K562 (cell line): ENCODE measurements around the gene AKT2. TPM values are rescaled to one million over a fixed set of nuclear protein-coding genes. Genes with fewer than 3 reads are reported as not detected.

ENCODE experiments used
- ATAC-seq: fragments of 200-7000 bp; cut with Tn5 transposase; 3 replicates; pipeline ENCODE4 v1.9.1; 2020; ENCODE audit warnings: moderate library complexity
- BruUV-seq: library from RNA; stranded (reverse); fragments of 400-500 nt; replicated peaks from 2 replicates; lab custom pipeline; 2021; lab: Mats Ljungman, UMichigan
- CTCF ChIA-PET: fragments of 300-600 bp; formaldehyde crosslinking; extraction: SDS; loops from one replicate; lab custom pipeline; 2021; ENCODE audit warnings: low intra/inter-chr PET ratio; lab: Yijun Ruan, JAX
- POLR2A ChIA-PET: fragments of 300-600, 350-650 bp; sonication (Branson Sonifier 250); formaldehyde crosslinking; extraction: SDS; loops from one replicate; lab custom pipeline; 2021; ENCODE audit warnings: antibody characterized with exemption, inconsistent platforms; lab: Yijun Ruan, JAX
- DNase-seq, 4 experiments: peaks; one replicate each; pipeline versions ENCODE4 v3.0.0 to v3.0.0-alpha.2; 2011 to 2018; ENCODE audit warnings: low spot score in 3 of 4, mixed read lengths in 3 of 4; ENCODE audit errors: extremely low read depth in 1 of 4
- FAIRE-seq: peaks from 2 replicates; lab custom pipeline; 2011; peaks lifted over from hg19 to GRCh38; lab: Jason Lieb, UNC
- H2AFZ ChIP-seq: 2 replicates; pipeline ENCODE4 v1.6.0; 2011; ENCODE audit warnings: low read depth, low read length, control low read depth, inconsistent platforms
- H3K27ac ChIP-seq: fragments of 200-600 bp; 3 replicates; pipeline ENCODE4 v1.8.0; 2011; ENCODE audit warnings: low read depth, mild to moderate bottlenecking, control low read depth, inconsistent platforms, low read length, moderate library complexity, mixed read lengths; ENCODE audit errors: extremely low read depth
- H3K27me3 ChIP-seq, 2 experiments: fragments of 300-600 bp in 1 of 2; 2 replicates in 1 of 2; 3 replicates in 1 of 2; pipeline versions ENCODE4 v1.6.0 to v1.8.0; 2011; ENCODE audit warnings: inconsistent platforms in 2 of 2, low read length in 2 of 2, mild to moderate bottlenecking in 1 of 2, mixed read lengths in 1 of 2, moderate library complexity in 1 of 2; ENCODE audit not compliant: control insufficient read depth in 2 of 2, insufficient read depth in 2 of 2
- H3K36me3 ChIP-seq: fragments of 300-600 bp; 3 replicates; pipeline ENCODE4 v1.8.0; 2011; ENCODE audit warnings: mild to moderate bottlenecking, low read length, inconsistent platforms; ENCODE audit not compliant: control insufficient read depth, insufficient read depth
- H3K4me1 ChIP-seq, 2 experiments: fragments of 200-600 bp in 1 of 2; replicated peaks in 1 of 2; 2 replicates in 1 of 2; 3 replicates in 1 of 2; pipeline versions ENCODE4 v1.5.1 to v1.8.0; 2011; ENCODE audit warnings: inconsistent platforms in 2 of 2, low read length in 2 of 2, mild to moderate bottlenecking in 1 of 2, mixed read lengths in 1 of 2, moderate library complexity in 1 of 2; ENCODE audit not compliant: control insufficient read depth in 2 of 2, insufficient read depth in 2 of 2
- H3K4me2 ChIP-seq: 2 replicates; pipeline ENCODE4 v1.6.1; 2011; ENCODE audit warnings: low read length, control low read depth, inconsistent platforms, mixed read lengths; ENCODE audit not compliant: insufficient read depth
- H3K4me3 ChIP-seq: fragments of 200-600 bp; sonication (generic), shearing (Covaris generic); 2 replicates; pipeline ENCODE4 v1.5.1; 2016; ENCODE audit warnings: control low read depth, inconsistent platforms
- H3K79me2 ChIP-seq: fragments of 200-600 bp; 3 replicates; pipeline ENCODE4 v1.8.0; 2011; ENCODE audit warnings: low read length, inconsistent platforms; ENCODE audit not compliant: control insufficient read depth, insufficient read depth
- H3K9ac ChIP-seq, 2 experiments: 2 replicates each; pipeline versions ENCODE4 v1.6.0 to v1.6.1; 2011; ENCODE audit warnings: low read depth in 2 of 2, low read length in 2 of 2, control low read depth in 1 of 2, inconsistent platforms in 1 of 2, mild to moderate bottlenecking in 1 of 2, mixed read lengths in 1 of 2; ENCODE audit not compliant: insufficient read depth in 1 of 2
- H3K9me1 ChIP-seq: one replicate; pipeline ENCODE4 v1.6.0; 2011; ENCODE audit warnings: inconsistent platforms, mild to moderate bottlenecking, low read length, moderate library complexity; ENCODE audit not compliant: control insufficient read depth, insufficient read depth
- H3K9me3 ChIP-seq: replicated peaks from 2 replicates; pipeline ENCODE4 v1.5.1; 2011; ENCODE audit warnings: low read depth, low read length, inconsistent platforms; ENCODE audit not compliant: control insufficient read depth, insufficient read depth
- H4K20me1 ChIP-seq: replicated peaks from 2 replicates; pipeline ENCODE4 v1.6.1; 2011; ENCODE audit warnings: low read length, inconsistent platforms, mixed read lengths; ENCODE audit not compliant: control insufficient read depth, insufficient read depth
- ATF6 ChIP-seq: sonication (generic); formaldehyde crosslinking; IDR thresholded peaks from 2 replicates; pipeline ENCODE4 v1.4.0; 2020; ENCODE audit warnings: mild to moderate bottlenecking, missing genetic modification reagents
- CREB3L1 ChIP-seq: fragments of 450-650 bp; IDR thresholded peaks from 2 replicates; pipeline ENCODE4 v1.6.1; 2014; ENCODE audit warnings: low read depth, mild to moderate bottlenecking, moderate library complexity, borderline replicate concordance
- GTF2B ChIP-seq: IDR thresholded peaks from 2 replicates; pipeline ENCODE4 v1.6.1; 2011; ENCODE audit not compliant: insufficient read length; ENCODE audit errors: extremely low read depth
- WGBS: fragments of 100-300 bp; shearing (Covaris generic); methylation state at CpG from one replicate; pipeline ENCODE4 v1.1.6; 2016; ENCODE audit warnings: low coverage, mixed read lengths; ENCODE audit not compliant: insufficient coverage; ENCODE audit errors: missing lambda C conversion rate; 5-methylcytosine and 5-hydroxymethylcytosine counted together
- in situ Hi-C: fragments of 300-500 bp; cut with MboI; formaldehyde crosslinking; loops from 4 replicates; pipeline ENCODE4 v1.15.0; 2018; ENCODE audit warnings: inconsistent platforms, mixed read lengths
- intact Hi-C: fragments of 100-400 bp; cut with micrococcal nuclease; formaldehyde crosslinking; loops from 2 replicates; pipeline ENCODE4 v1.14.2; 2022
- polyA plus RNA-seq, 8 experiments: library from polyadenylated mRNA; depleted of rRNA in 4 of 8; stranded (reverse) in 5 of 8; unstranded in 3 of 8; fragments of >200 nt; fragmentation: Nextera tagmentation in 2 of 8; fragmentation: Illumina TruSeq in 1 of 8; extraction: Ambion mirVana in 2 of 8; extraction: Trizol in 1 of 8; gene quantifications; 2 replicates each; pipeline versions ENCODE4 v1.2.1 to v1.2.3, GENCODE V29; 2011 to 2014; ENCODE audit warnings: inconsistent platforms in 1 of 8, missing spikeins in 1 of 8
- total RNA-seq, 7 experiments: library from RNA; depleted of rRNA in 6 of 7; stranded (reverse); fragments of >200 nt in 6 of 7; fragmentation: Illumina TruSeq in 2 of 7; extraction: Trizol in 2 of 7; gene quantifications; 2 replicates each; pipeline versions ENCODE4 v1.2.1 to v1.2.3, GENCODE V29; 2011 to 2021; ENCODE audit warnings: low replicate concordance in 1 of 7

Gene AKT2
- total and polyA plus RNA-seq, 9 of the 15 experiments (the other 6 are each of a cell fraction or from before 2014, with no cell fraction given): 1.1 to 132 (median 67.7) TPM

GRCh38 chr19:40283414-40284250 is 1.5 kb downstream of the AKT2 start (continued):
- 0 out of 2 replicates have a peak, but pooled peaks have one; percentile 35 for TF ChIP-seq ATF6 (CRISPR knock-in tag)

GRCh38 chr19:40282920-40283319 is 2.2 kb downstream of the AKT2 start:
- Histone ChIP-seq H4K20me1 (no peaks in the 10 kb centered on the region; the same call in 1 of the 2 replicates), H3K4me2 (peak overlapping the region; percentile 99), H3K27ac (peak overlapping the region; percentile 94), H3K9ac (peak overlapping the region; percentile 91 to 94; a peak in 3 of 4 replicates), H3K9me3 (no peaks in the 10 kb centered on the region), H3K27me3 (no peaks in the 10 kb centered on the region), H2AFZ (no peak overlapping the region), H3K9me1 (peaks cover 5% of the 10 kb centered on the region), H3K36me3 (peaks cover 47% of the 10 kb centered on the region), H3K4me3 (peak overlapping the region; percentile 83), H3K4me1 (peaks cover 49 to 54% of the 10 kb centered on the region in 2 experiments), H3K79me2 (peaks cover 72% of the 10 kb centered on the region)
- TF ChIP-seq CREB3L1 (no peak), GTF2B (no peak)
- CTCF ChIA-PET: no interaction called here
- BruUV-seq: no TSS peak
- DNase-seq (no peak), ATAC-seq (no peak), FAIRE-seq (no peak)
- intact Hi-C loops (no loop called here), in situ Hi-C loops (no loop called here)
- WGBS: 78% methylated on average over 4 of the region's 4 CpGs
- POLR2A ChIA-PET: interaction anchor here (2.7 to 5.1 kb wide), 2 partner anchors 9 to 13 kb away, joined by 14 to 19 read pairs; no protein-coding TSS in a partner anchor
